Measurements from ENCODE around the gene ANO10. TPM values are rescaled to one million over a fixed set of nuclear protein-coding genes. Genes with fewer than 3 reads are reported as not detected.

Gene ANO10
- total RNA-seq, 4 donors from 2014 or later: 20.9 to 70.5 (median 48.0) TPM

GRCh38 chr3:43413676-43414368, 208.0 kb downstream of the ANO10 start:
- no peak for TF ChIP-seq POLR2A (IDR thresholded peaks at IDR 0.05)
- TF ChIP-seq POLR2AphosphoS5 (IDR thresholded peaks at IDR 0.05): no peak
- TF ChIP-seq EP300 (IDR thresholded peaks at IDR 0.05; ENCODE audit: low read depth): no peak
- TF ChIP-seq CTCF (IDR thresholded peaks at IDR 0.05): no peak
- H3K36me3 ChIP-seq: no peaks in the 10 kb centered on the region
- in situ Hi-C loops (cut with MboI; ENCODE audit: low pct_ligation_motif_present in 1 of 4, low pct_unique_long_range_greater_than_20kb in 1 of 4, low sequenced_read_pairs in 3 of 4) (no loop called here), intact Hi-C loops (cut with DNase I; ENCODE audit: low total_unique reads) (no loop called here)
- no peak overlapping the region for H3K27ac ChIP-seq
- no peaks in the 10 kb centered on the region for H3K9me3 ChIP-seq
- H3K4me3 ChIP-seq: no peak overlapping the region
- no peaks in the 10 kb centered on the region for H3K4me1 ChIP-seq
- 69 to 82% methylated on average over 2 to 7 of the region's 7 CpGs for WGBS, 2 donors (ENCODE audit: low coverage in 1 of 2)
- no peaks in the 10 kb centered on the region for H3K27me3 ChIP-seq
- no peak for DNase-seq

GRCh38 chr3:43411429-43411828, 210.4 kb downstream of the ANO10 start:
- H3K27me3 ChIP-seq: no peaks in the 10 kb centered on the region
- in situ Hi-C loops (cut with MboI; ENCODE audit: low pct_ligation_motif_present in 1 of 4, low pct_unique_long_range_greater_than_20kb in 1 of 4, low sequenced_read_pairs in 3 of 4): no loop called here
- WGBS, 2 donors (ENCODE audit: low coverage in 1 of 2): 86 to 96% methylated on average over 1 of the region's 1 CpG
- no peak overlapping the region for H3K27ac ChIP-seq
- H3K4me3 ChIP-seq: no peak overlapping the region
- no peaks in the 10 kb centered on the region for H3K9me3 ChIP-seq
- intact Hi-C loops (cut with DNase I; ENCODE audit: low total_unique reads): no loop called here
- no peak for TF ChIP-seq POLR2A (IDR thresholded peaks at IDR 0.05)
- H3K4me1 ChIP-seq: no peaks in the 10 kb centered on the region
- H3K36me3 ChIP-seq: no peaks in the 10 kb centered on the region
- no peak for DNase-seq

- Histone ChIP-seq H3K9me3 (no peaks in the 10 kb centered on the region), H3K27me3 (no peaks in the 10 kb centered on the region), H3K27ac (no peak overlapping the region), H3K4me1 (no peaks in the 10 kb centered on the region), H3K36me3 (no peaks in the 10 kb centered on the region), H3K4me3 (no peak overlapping the region)
- no peak for DNase-seq
- TF ChIP-seq POLR2A (IDR thresholded peaks at IDR 0.05): no peak
- no peak for TF ChIP-seq EP300 (IDR thresholded peaks at IDR 0.05; ENCODE audit: low read depth)
- no peak for TF ChIP-seq CTCF (IDR thresholded peaks at IDR 0.05)
- TF ChIP-seq POLR2AphosphoS5 (IDR thresholded peaks at IDR 0.05): no peak
- 73 to 74% methylated on average over 3 of the region's 3 CpGs for WGBS, 2 donors (ENCODE audit: low coverage in 1 of 2)
- intact Hi-C loops (cut with DNase I; ENCODE audit: low total_unique reads) (no loop called here), in situ Hi-C loops (cut with MboI; ENCODE audit: low pct_ligation_motif_present in 1 of 4, low pct_unique_long_range_greater_than_20kb in 1 of 4, low sequenced_read_pairs in 3 of 4) (no loop called here)
These were observed 211.2 kb downstream of the ANO10 start for GRCh38 chr3:43410592-43410991.

- no peak for DNase-seq
- Histone ChIP-seq H3K27ac (no peak overlapping the region), H3K4me1 (no peaks in the 10 kb centered on the region), H3K27me3 (no peaks in the 10 kb centered on the region), H3K4me3 (no peak overlapping the region), H3K36me3 (no peaks in the 10 kb centered on the region), H3K9me3 (no peaks in the 10 kb centered on the region)
- TF ChIP-seq EP300 (IDR thresholded peaks at IDR 0.05; ENCODE audit: low read depth): no peak
- no peak for TF ChIP-seq POLR2A (IDR thresholded peaks at IDR 0.05)
- TF ChIP-seq CTCF (IDR thresholded peaks at IDR 0.05): no peak
- TF ChIP-seq POLR2AphosphoS5 (IDR thresholded peaks at IDR 0.05): no peak
- 78 to 88% methylated on average over 4 of the region's 4 CpGs for WGBS, 2 donors (ENCODE audit: low coverage in 1 of 2)
- in situ Hi-C loops (cut with MboI; ENCODE audit: low pct_ligation_motif_present in 1 of 4, low pct_unique_long_range_greater_than_20kb in 1 of 4, low sequenced_read_pairs in 3 of 4): no loop called here
- intact Hi-C loops (cut with DNase I; ENCODE audit: low total_unique reads): no loop called here
These were observed 212.3 kb downstream of the ANO10 start for GRCh38 chr3:43409506-43409905.

GRCh38 chr3:43406643-43407023, 215.2 kb downstream of the ANO10 start:
- TF ChIP-seq POLR2AphosphoS5 (IDR thresholded peaks at IDR 0.05): no peak
- TF ChIP-seq EP300 (IDR thresholded peaks at IDR 0.05; ENCODE audit: low read depth): no peak
- TF ChIP-seq CTCF (IDR thresholded peaks at IDR 0.05): no peak
- TF ChIP-seq POLR2A (IDR thresholded peaks at IDR 0.05): no peak
- Histone ChIP-seq H3K36me3 (no peaks in the 10 kb centered on the region), H3K4me1 (no peaks in the 10 kb centered on the region), H3K9me3 (no peaks in the 10 kb centered on the region), H3K27ac (no peak overlapping the region), H3K4me3 (no peak overlapping the region), H3K27me3 (no peaks in the 10 kb centered on the region)
- intact Hi-C loops (cut with DNase I; ENCODE audit: low total_unique reads) (no loop called here), in situ Hi-C loops (cut with MboI; ENCODE audit: low pct_ligation_motif_present in 1 of 4, low pct_unique_long_range_greater_than_20kb in 1 of 4, low sequenced_read_pairs in 3 of 4) (no loop called here)
- no peak for DNase-seq
- 95% methylated on average over 4 of the region's 4 CpGs for WGBS, 2 donors (ENCODE audit: low coverage in 1 of 2)
